Kidney (tissue), 14 donors: ENCODE measurements around the gene MRGPRD. TPM values are rescaled to one million over a fixed set of nuclear protein-coding genes. Genes with fewer than 3 reads are reported as not detected.

Experiments
- DNase-seq, 5 donors: peaks; one replicate each; pipeline ENCODE4 v3.0.0-alpha.2; 2013 to 2020
- FAIRE-seq: peaks from 2 replicates; lab custom pipeline; 2012; peaks lifted over from hg19 to GRCh38; lab: Jason Lieb, UNC
- H3K27ac ChIP-seq, 2 donors: one replicate each; pipeline ENCODE4 v1.7.0; 2013; ENCODE audit warnings: low read depth in 2 of 2, low read length in 2 of 2, inconsistent platforms in 1 of 2
- H3K27me3 ChIP-seq: one replicate; pipeline ENCODE4 v1.7.1; 2013; ENCODE audit warnings: low read length, inconsistent platforms; ENCODE audit not compliant: control insufficient read depth, insufficient read depth
- H3K36me3 ChIP-seq, 3 donors: one replicate each; pipeline versions ENCODE4 v1.7.0 to v1.7.1; 2013; ENCODE audit warnings: low read length in 3 of 3, control low read depth in 1 of 3, inconsistent platforms in 1 of 3; ENCODE audit not compliant: insufficient read depth in 3 of 3, control insufficient read depth in 2 of 3
- H3K4me1 ChIP-seq, 3 donors: one replicate each; pipeline versions ENCODE4 v1.7.0 to v1.7.1; 2013; ENCODE audit warnings: low read length in 3 of 3, inconsistent platforms in 1 of 3, low read depth in 1 of 3; ENCODE audit not compliant: control insufficient read depth in 2 of 3, insufficient read depth in 2 of 3
- H3K4me3 ChIP-seq, 3 donors: one replicate each; pipeline versions ENCODE4 v1.7.0 to v1.8.1; 2013; ENCODE audit warnings: low read length in 3 of 3, control low read depth in 1 of 3, inconsistent platforms in 1 of 3
- H3K9ac ChIP-seq, 3 donors: one replicate each; pipeline versions ENCODE4 v1.7.0 to v1.7.1; 2013; ENCODE audit warnings: low read length in 3 of 3, control low read depth in 1 of 3, inconsistent platforms in 1 of 3
- H3K9me3 ChIP-seq, 3 donors: one replicate each; pipeline versions ENCODE4 v1.7.0 to v1.7.1; 2013; ENCODE audit warnings: low read length in 3 of 3, control low read depth in 1 of 3, inconsistent platforms in 1 of 3; ENCODE audit not compliant: control insufficient read depth in 2 of 3, insufficient read depth in 1 of 3
- CTCF ChIP-seq: IDR thresholded peaks from 3 replicates; pipeline ENCODE4 v1.5.1; 2012; ENCODE audit warnings: mild to moderate bottlenecking, moderate library complexity, borderline replicate concordance; ENCODE audit not compliant: insufficient read depth; ENCODE audit errors: extremely low read depth
- intact Hi-C: fragments of 100-400 bp; cut with DNase I; formaldehyde crosslinking; loops from one replicate; pipeline ENCODE4 v1.11.1; 2022
- polyA plus RNA-seq: library from polyadenylated mRNA; stranded (reverse); fragments of 350-450 nt; fragmentation: Illumina TruSeq; extraction: RNeasy Lipid Tissue Mini Kit (QIAGEN cat#74804); gene quantifications from one replicate; pipeline ENCODE4 v1.2.3, GENCODE V29; 2014; ENCODE audit warnings: low read depth, low replicate concordance; ENCODE audit not compliant: insufficient read depth
- total RNA-seq: library from RNA; stranded (reverse); fragmentation: NEBNext Ultra II Directional; extraction: Animal tissue kit (Norgen Biotek cat#: 25700); gene quantifications from one replicate; pipeline ENCODE4 v1.2.1, GENCODE V29; 2021
- donor health status: control.
- donor health status: control.
- donor health status: control.
- donor health status: control.
- donor health status: control.
- donor health status: DM: yes; HTN: yes; CAD: no.
- donor health status: Normal renal cell carcinoma (clear cell type).

The MRGPRD gene
- total and polyA plus RNA-seq, 2 donors from 2014 or later, result not detected

- TF ChIP-seq CTCF, result no peak
- peak in 2 of 5 donors; percentile 7 to 57 for DNase-seq
Measured at GRCh38 chr11:68961245-68961644, 19.5 kb downstream of the MRGPRD start.

GRCh38 chr11:68960294-68961071 lies 20.3 kb downstream of the MRGPRD start:
- H3K27ac ChIP-seq, result no peak overlapping the region
- no peak for TF ChIP-seq CTCF
- H3K27me3 ChIP-seq, result no peaks in the 10 kb centered on the region
- H3K36me3 ChIP-seq, result no peaks in the 10 kb centered on the region
- no peak for FAIRE-seq
- no peaks in the 10 kb centered on the region for H3K9me3 ChIP-seq
- DNase-seq, result peak in 1 of 5 donors; percentile 61
- no peak overlapping the region for H3K9ac ChIP-seq
- H3K4me1 ChIP-seq, result no peaks in the 10 kb centered on the region
- intact Hi-C loops, result no loop called here
- H3K4me3 ChIP-seq, result no peak overlapping the region

More at GRCh38 chr11:68961245-68961644, 19.5 kb downstream of the MRGPRD start:
- no peak for FAIRE-seq
- H3K9me3 ChIP-seq, result no peaks in the 10 kb centered on the region
- no peaks in the 10 kb centered on the region for H3K27me3 ChIP-seq
- H3K27ac ChIP-seq, result no peak overlapping the region
- no peaks in the 10 kb centered on the region for H3K4me1 ChIP-seq
- H3K36me3 ChIP-seq, result no peaks in the 10 kb centered on the region
- H3K9ac ChIP-seq, result no peak overlapping the region
- no peak overlapping the region for H3K4me3 ChIP-seq
- intact Hi-C loops, result no loop called here

- Histone ChIP-seq H3K9ac (no peak overlapping the region), H3K36me3 (no peaks in the 10 kb centered on the region), H3K27me3 (no peaks in the 10 kb centered on the region), H3K4me1 (no peaks in the 10 kb centered on the region), H3K27ac (no peak overlapping the region), H3K9me3 (no peaks in the 10 kb centered on the region), H3K4me3 (no peak overlapping the region)
- DNase-seq (peak in 1 of 5 donors; percentile 69), FAIRE-seq (no peak)
- TF ChIP-seq CTCF, result no peak
- intact Hi-C loops, result no loop called here
Measured at GRCh38 chr11:68959465-68960293, 21.1 kb downstream of the MRGPRD start.
